GM04503 (cell line): ENCODE results near the gene ERG28.
"Not testable (repeated sequence)": the region's sequence is repeated elsewhere in the genome, so short reads cannot be mapped to it uniquely, and the experiment has no call there.

ENCODE experiments used
- DNase-seq: peaks from one replicate; pipeline ENCODE4 v3.0.0-alpha.2; 2012; ENCODE audit warnings: low read depth

ERG28 gene, protein sequence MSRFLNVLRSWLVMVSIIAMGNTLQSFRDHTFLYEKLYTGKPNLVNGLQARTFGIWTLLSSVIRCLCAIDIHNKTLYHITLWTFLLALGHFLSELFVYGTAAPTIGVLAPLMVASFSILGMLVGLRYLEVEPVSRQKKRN

GRCh38 chr14:75660630-75661498, at the start of gene ERG28, which contains the start of gene TTLL5:
Gene ERG28 (minus strand): TSS chr14:75660876. CDS start chr14:75657502, 3,374 bp downstream.
Gene TTLL5 (plus strand): TSS chr14:75661246. CDS start chr14:75663150, 1,904 bp downstream.
- DNase-seq = peak; percentile 96

- peak; percentile 32 for DNase-seq
Measured at GRCh38 chr14:75709207-75709812, 48.6 kb upstream of the ERG28 start.

GRCh38 chr14:75705014-75705413, 44.3 kb upstream of the ERG28 start:
- no peak for DNase-seq

GRCh38 chr14:75703467-75703866, 42.8 kb upstream of the ERG28 start:
- DNase-seq = no peak

DNA sequence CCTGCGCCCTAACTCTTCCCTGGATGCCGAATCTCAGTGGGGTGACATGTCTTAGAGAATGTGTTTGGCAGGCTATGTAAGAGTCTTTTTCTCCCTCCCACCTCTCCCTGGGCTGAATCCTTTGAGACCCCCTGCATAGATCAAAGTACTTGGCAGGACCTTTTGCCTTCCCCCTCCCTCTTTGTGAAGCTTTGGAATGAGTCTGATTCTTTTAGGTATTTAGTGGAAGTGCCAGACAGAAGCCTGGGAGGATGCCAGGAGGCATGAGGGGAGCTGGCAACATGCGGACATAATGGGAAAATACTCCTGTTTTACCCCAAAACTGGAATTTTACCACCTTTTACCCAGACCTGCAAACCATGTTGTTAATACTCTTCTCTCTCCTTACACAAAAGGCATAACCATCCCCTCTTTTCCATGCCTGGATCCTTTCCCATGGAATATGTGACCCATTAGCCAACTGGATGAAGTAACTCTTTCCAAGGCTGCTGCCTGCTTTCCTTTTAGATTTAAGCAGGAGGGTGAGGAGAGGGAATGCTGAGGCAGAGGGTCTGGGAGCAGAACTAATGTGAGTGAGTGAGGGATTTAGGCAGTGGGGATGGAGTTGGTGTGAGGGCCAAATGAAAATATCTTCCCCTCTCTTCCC, 42.1 kb upstream of the ERG28 start:
- DNase-seq = no peak

DNA sequence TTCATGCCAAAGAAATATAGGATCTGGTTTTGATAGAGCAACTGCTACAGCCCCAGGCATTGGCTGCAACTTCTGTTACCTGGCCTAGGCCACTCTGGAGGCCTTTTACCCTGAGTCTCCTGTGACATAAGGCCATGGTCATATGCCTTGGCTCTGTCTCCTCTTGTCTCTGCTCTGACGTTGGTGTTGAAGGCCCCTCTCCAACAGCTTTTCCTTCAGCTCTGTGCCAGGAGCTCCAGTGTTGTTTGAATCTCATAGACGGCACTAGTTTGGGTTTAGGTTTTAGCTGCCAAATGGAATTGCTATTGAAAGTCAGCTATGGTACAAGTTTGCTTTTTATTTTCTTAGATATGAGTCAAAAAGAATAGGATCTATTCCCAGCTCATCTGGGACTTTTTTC, 41.4 kb upstream of the ERG28 start:
- DNase-seq = no peak

DNA sequence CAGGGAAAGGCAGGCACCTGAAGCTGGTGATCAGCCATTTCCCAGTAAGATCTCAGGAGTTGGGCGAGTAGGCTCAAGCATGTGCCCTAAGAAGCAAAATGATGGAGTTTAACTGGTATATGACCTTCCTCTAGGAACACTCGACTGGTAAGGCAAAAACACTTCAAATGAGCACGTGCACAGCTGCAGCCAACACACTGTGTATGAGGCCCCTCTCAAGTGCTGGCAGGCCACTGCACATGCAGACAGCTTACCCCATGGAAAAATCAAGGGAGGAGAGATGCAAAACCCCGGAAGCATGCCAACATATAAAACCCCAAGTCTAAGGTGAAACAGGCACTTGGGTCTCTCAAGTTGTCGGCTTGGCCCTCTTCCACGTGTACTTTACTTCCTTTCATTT, 39.6 kb upstream of the ERG28 start:
- DNase-seq = no peak

DNA sequence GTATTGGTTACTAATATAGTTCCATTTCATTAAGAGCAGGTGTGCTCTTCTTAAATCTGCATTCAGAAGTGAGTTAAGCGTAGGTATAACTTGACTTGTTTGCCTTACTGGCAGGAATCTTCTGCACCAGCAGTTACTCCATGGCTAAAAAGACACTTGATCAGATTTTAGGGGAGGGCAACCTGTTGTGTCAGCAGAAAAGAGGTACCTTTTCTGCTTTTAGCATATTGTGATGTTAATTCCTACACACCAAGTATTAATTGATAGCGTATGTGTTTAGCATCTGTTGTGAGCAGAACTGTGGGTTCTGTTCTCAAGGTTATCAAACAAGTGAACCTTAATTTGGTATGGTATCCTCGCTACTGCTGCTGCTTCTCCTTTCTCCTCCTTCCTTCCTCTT, 38.7 kb upstream of the ERG28 start:
- no peak for DNase-seq

DNA sequence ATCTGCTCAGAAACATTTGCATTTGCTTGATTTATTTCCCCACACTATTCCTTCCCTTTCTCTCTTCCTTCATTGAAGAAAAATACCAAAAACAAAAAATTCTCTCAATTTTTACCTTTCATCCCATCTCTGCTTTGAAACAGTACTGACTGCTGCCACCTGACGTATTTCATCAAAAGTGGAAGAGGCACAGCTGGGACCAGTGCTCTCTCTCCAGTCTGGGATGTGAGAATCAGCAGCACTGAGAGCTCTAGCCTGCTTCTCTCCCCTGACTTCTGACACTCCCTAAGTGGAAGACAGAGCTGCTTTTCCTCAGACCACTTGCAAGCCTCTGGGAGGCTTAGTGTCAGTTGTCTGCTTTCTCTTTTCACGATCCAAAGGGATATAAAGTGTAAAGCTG, 37.2 kb upstream of the ERG28 start:
- DNase-seq = no peak

GRCh38 chr14:75697386-75697785, 36.7 kb upstream of the ERG28 start:
- DNase-seq = no peak

- DNase-seq = not testable (repeated sequence)
Measured at GRCh38 chr14:75695025-75695424, 34.3 kb upstream of the ERG28 start.

DNA sequence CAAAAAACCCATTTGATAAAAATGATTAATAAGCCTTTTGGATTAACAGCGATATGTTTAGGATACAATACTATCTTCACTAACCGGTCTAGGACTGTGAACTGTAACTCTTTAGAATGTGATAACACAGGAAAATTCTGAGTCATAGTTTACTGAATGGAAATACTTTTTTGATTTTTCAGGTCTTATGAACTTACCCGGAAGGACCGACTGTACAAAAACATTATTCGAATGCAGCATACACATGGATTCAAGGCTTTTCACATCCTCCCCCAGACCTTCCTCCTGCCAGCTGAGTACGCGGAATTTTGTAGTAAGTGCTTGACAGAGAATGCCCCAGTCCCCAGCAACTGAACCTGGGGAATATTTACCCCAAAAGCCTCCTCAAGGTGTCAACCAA, 29.3 kb upstream of the ERG28 start:
- DNase-seq = no peak

DNA sequence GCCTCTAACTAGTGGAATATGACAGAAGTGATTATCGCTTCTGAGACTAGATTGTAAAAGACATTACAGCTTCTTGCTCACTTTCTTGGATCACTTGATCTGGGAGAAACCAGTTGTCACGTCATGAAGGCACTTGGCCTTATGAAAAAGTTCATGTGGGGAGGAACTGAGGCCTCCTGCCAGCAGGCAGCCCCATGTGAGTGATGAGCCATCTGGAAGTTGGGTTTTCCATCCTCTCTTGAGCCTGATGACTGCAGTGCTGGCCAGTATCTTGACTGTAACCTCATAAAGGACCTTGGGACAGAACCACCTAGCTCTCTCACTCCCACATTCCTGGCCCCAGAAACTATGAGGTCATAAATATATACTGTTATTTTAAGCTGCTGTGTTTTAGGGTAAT, 28.3 kb upstream of the ERG28 start:
- DNase-seq = peak; percentile 53

DNA sequence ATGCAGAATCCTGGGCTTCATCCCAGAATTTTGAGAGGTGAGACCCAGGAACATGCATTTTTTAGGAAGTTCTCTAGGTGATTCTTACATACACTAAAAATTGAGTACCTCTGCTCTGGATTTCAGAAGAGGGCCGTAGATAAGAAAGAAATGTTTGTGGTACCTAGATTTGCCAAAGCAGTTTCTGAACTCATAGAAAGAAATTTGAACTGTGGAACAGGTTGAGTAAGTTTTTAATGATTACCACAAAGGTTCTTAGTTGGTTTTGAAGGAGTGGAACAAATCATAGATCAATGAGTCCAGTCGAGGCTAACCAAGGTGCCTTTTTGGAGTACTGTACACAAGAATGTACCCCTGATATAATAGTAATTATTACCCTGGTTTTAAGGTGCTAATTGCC, 25.2 kb upstream of the ERG28 start:
- DNase-seq = no peak

DNA sequence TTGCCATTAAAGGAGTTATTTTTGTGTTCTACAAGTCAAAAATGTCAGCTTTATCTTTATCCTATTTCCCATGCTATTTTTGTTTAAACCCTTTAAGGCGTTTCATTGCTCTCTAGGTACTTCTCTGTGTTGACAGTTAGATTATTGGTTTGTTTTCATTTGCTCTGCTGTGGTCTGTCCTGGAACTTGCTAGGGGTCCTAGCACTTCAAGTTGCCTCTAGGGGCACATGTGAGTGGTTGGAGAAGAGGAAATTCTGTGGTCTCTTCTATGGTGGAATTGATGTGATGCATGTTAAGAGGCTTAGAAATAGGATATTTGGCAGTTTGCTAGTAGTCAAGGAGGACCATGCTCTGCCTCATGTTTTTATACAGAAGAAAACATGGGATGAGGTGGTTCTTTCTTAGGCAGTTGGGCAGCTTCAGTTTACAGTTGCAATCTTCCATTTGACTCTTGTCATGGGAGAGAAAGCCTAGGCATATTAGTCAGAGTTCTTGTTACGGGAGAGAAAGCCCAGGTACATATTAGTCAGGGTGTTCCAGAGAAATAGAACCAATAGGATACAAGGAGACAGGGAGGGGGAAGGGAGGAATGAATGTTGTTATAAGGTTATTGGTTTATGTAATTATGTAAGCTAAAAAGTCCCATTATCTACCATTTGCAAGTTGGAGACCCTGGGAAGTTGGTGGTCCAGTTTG, 14.7 kb upstream of the ERG28 start:
- no peak for DNase-seq

DNA sequence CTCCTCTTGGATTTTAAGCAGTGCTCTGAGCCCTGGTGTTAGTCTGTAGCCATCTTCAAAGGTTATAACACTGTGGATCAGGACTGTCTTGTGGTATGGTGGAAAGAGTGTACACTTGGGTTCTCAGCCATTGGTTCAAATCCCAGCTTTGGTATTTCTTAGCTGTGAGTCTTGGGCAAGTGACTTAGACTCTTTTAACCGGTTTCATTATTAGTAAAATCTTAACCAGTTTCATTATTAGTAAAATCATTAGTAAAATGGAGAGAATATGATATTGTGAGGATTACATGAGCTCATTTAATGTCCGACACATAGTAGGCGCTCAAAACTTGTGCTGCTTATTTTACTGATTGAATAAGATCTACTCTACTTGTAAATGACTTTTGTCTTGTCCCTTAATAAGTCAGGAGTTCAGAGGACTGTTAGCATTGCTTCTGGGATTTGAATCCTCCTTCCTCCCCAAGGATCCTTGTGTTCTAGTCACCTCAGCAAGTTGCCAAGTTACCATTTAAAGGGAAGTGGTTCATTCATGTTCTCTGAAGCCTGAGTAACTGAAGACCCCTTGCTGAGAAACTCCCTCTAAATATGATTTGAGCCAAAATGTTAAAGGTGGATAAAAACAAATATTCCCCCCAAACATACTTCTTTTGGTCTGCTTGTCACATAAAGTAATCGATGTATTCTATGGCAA, 12.8 kb upstream of the ERG28 start:
- no peak for DNase-seq

DNA sequence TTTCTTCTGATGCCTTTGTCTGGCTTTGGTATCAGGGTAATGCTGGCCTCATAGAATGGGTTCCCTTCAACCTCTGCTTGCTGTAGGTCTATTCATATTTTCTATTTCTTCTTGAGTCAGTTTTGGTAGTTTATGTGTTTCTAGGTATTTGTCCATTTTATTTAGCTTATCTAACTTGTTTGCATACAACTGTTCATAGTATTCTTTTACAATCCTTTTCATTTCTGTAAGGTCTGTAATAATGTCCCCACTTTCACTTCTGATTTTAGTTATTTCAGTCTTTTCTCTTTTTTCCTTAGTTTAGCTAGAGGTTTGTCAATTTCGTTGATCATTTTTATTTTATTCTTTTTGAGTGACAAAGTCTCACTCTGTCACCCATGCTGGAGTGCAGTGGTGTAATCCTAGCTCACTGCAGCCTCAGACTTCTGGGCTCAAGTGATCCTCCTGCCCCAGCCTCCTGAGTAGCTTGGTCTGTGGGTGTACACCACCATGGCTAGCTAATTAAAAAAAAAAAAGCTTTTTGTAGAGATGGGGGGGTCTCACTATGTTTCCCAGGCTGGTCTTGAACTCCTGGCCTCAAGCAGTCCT, 12.0 kb upstream of the ERG28 start:
- DNase-seq = no peak

DNA sequence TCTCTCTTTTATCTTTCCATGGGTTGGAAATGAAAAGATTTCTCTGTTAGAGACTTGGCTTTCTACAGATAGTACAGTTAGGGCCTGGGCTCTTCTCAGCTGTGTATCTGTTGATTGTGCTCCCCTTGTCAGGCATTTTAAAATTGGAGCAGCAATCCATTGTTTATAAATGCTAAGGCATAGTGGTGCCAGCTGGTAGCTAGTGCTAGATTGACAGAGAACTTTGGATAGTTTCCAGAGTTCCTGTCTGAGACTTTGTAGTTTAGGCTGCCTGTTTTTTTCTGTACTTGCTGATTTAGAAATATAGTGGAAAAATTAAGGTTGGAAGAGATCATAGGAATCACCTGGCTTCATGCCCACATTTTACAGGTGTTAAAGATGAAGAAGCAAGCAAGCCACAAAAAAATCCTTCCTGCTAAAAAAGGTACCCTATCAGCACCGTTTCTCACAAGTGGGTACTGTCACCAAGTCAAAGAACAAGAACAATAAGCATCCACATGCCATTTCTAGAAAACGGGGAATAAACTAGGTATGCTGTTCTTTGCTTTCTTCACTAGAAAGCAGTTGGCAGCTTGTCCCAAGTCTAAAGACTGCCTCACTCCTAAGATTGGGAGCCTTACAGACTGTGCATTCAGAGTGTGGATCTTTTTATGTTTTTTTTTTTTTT, 6.6 kb upstream of the ERG28 start:
- no peak for DNase-seq

DNA sequence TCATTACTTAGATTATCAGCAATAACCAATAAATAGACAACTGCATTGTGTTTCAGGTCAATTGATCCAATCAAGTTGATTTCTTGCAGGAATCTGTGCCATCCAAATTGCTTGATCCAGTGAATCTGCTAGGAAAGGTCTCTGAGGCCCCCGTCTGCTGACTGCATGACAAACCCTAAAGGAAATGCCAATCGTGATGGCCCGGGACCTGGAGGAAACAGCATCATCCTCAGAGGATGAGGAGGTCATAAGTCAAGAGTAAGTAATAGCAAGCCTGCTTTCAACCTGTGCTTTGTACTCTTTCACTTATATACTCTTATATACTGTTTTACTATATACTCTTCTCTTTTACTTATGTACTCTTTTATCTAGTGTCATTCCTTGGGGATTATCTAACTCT, 2.3 kb upstream of the ERG28 start:
- no peak for DNase-seq

- DNase-seq = no peak
Measured at GRCh38 chr14:75661499-75661814, 781 bp upstream of the ERG28 start.

DNA sequence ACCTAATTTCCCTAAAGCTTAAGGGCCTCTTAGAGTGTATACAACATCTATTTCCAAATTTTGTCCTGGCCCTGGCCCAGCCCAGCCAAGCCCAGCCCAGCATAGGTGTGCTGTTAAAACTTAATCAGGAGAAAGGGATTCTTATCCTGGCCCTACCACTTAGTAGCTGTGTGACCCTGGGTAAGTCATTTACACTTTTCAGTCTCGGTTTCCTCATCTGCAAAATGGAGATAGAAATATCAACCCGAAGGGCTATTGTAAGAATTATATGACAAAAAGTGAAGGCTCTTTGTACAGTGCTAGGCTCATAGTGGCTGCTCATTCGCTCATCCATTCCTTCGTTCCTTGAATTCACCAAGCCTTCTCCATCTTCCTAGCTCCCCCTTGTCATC, 442 bp downstream of the ERG28 start:
- DNase-seq = no peak
